GM18868 (cell line): ENCODE measurements around the gene FOXL2NB.

ENCODE experiments used
- ATAC-seq: cut with Tn5 transposase; IDR thresholded peaks from one replicate; pipeline ENCODE4 v1.9.1; 2021; ENCODE audit warnings: mild to moderate bottlenecking, moderate library complexity; ENCODE audit not compliant: unreplicated experiment

FOXL2NB gene

GRCh38 chr3:138928727-138929372, 18.2 kb upstream of the FOXL2NB start:
- ATAC-seq: no peak

- ATAC-seq: no peak
Observed at GRCh38 chr3:138933068-138933668, 13.8 kb upstream of the FOXL2NB start.

- ATAC-seq: no peak
Observed at GRCh38 chr3:138933981-138934691, 12.9 kb upstream of the FOXL2NB start.

- ATAC-seq: no peak
Observed at GRCh38 chr3:138935505-138935862, 11.5 kb upstream of the FOXL2NB start.

GRCh38 chr3:138935863-138936740, 10.9 kb upstream of the FOXL2NB start:
- ATAC-seq: peak; percentile 81

- no peak for ATAC-seq
Observed at GRCh38 chr3:138936741-138937689, 10.0 kb upstream of the FOXL2NB start.

- no peak for ATAC-seq
Observed at GRCh38 chr3:138937690-138938055, 9.3 kb upstream of the FOXL2NB start.

- ATAC-seq: no peak
Observed at GRCh38 chr3:138938056-138938876, 8.8 kb upstream of the FOXL2NB start.

- ATAC-seq: no peak
Observed at GRCh38 chr3:138938877-138939560, 8.0 kb upstream of the FOXL2NB start.

- no peak for ATAC-seq
Observed at GRCh38 chr3:138939561-138940241, 7.3 kb upstream of the FOXL2NB start.

- ATAC-seq: no peak
Observed at GRCh38 chr3:138940446-138940845, 6.6 kb upstream of the FOXL2NB start.

- no peak for ATAC-seq
Observed at GRCh38 chr3:138941259-138941885, 5.6 kb upstream of the FOXL2NB start.

GRCh38 chr3:138942271-138942670, 4.7 kb upstream of the FOXL2NB start:
- ATAC-seq: no peak

- ATAC-seq: no peak
Observed at GRCh38 chr3:138942861-138943623, 4.0 kb upstream of the FOXL2NB start.

GRCh38 chr3:138943724-138944653, 3.0 kb upstream of the FOXL2NB start:
- no peak for ATAC-seq

- ATAC-seq: no peak
Observed at GRCh38 chr3:138944654-138944928, 2.4 kb upstream of the FOXL2NB start.
